Sigmoid colon (tissue), 4 donors: ENCODE results near the gene TANGO2.

Source experiments
- EP300 ChIP-seq, 4 donors: sonication (generic); formaldehyde crosslinking; IDR thresholded peaks; one replicate each; pipeline ENCODE4 v1.6.1; 2017; ENCODE audit warnings: antibody characterized with exemption in 4 of 4
- POLR2A ChIP-seq, 2 donors: fragments of 450-650 bp; IDR thresholded peaks; one replicate each; pipeline ENCODE4 v1.6.1; 2016; ENCODE audit warnings: antibody characterized with exemption in 2 of 2, mild to moderate bottlenecking in 2 of 2, moderate library complexity in 2 of 2
- POLR2AphosphoS5 ChIP-seq, 4 donors: sonication (generic); formaldehyde crosslinking; IDR thresholded peaks; one replicate each; pipeline ENCODE4 v1.6.1; 2017; ENCODE audit warnings: antibody characterized with exemption in 4 of 4
- TF ChIP-seq, protein P1 (sequence below), 4 experiments: fragments of 450-650 bp in 3 of 4; fragments of 200-600 bp in 1 of 4; IDR thresholded peaks; one replicate each; pipeline ENCODE4 v1.5.1; 2016 to 2019; ENCODE audit warnings: antibody characterized with exemption in 4 of 4, mild to moderate bottlenecking in 3 of 4, moderate library complexity in 2 of 4

DNA sequence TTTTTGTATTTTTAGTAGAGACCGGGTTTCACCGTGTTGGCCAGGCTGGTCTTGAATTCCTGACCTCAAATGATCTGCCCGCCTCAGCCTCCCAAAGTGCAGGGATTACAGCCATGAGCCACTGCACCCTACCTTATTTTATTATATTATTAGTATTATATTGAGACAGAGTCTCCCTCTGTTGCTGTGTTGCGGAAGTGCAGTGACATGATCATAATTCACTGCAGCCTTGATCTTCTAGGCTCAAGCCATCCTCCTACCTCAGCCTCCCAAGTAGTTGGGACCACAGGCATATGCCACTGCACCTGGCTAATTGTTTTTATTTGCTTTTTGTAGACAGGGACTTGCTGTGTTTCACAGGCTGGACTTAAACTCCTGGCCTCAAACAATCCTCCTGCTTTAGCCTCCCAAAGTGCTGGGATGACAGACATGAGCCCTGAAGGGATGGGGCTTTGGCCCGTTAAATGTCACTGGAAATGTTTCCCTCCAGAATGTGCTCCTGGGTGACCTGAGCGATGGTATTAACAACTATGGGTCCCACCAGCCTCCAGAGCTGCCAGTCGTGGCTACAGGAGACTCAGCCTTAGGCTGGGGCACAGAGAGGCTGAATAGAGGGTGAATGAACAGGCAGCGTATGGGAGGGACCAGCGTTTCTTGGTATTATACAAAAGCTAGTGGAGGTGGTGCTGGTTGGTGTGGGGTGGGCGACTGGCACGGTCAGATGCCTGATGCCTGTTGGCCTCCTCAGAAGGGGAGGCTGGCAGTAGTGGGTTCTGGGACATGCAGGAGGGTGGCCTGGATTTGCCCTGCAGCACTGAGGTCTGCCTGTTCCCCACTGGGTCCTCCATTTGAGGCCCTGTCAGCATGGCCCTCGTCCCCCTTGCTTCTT lies 7.3 kb downstream of the TANGO2 start:
- TF ChIP-seq, protein P1, sequence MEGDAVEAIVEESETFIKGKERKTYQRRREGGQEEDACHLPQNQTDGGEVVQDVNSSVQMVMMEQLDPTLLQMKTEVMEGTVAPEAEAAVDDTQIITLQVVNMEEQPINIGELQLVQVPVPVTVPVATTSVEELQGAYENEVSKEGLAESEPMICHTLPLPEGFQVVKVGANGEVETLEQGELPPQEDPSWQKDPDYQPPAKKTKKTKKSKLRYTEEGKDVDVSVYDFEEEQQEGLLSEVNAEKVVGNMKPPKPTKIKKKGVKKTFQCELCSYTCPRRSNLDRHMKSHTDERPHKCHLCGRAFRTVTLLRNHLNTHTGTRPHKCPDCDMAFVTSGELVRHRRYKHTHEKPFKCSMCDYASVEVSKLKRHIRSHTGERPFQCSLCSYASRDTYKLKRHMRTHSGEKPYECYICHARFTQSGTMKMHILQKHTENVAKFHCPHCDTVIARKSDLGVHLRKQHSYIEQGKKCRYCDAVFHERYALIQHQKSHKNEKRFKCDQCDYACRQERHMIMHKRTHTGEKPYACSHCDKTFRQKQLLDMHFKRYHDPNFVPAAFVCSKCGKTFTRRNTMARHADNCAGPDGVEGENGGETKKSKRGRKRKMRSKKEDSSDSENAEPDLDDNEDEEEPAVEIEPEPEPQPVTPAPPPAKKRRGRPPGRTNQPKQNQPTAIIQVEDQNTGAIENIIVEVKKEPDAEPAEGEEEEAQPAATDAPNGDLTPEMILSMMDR (IDR thresholded peaks at IDR 0.05): no peak
- TF ChIP-seq POLR2AphosphoS5 (IDR thresholded peaks at IDR 0.05) (no peak), EP300 (IDR thresholded peaks at IDR 0.05) (no peak), POLR2A (IDR thresholded peaks at IDR 0.05) (no peak)
